SH-SY5Y (cell line): ENCODE measurements around the gene HELZ2.

Experiments used
- GATA2 ChIP-seq: IDR thresholded peaks from 2 replicates; pipeline ENCODE4 v1.6.1; 2011; ENCODE audit warnings: mild to moderate bottlenecking, low read depth, low read length
- GATA3 ChIP-seq: IDR thresholded peaks from 2 replicates; pipeline ENCODE4 v1.6.1; 2011; ENCODE audit warnings: low read depth, mild to moderate bottlenecking, low read length, moderate library complexity

HELZ2 gene

GRCh38 chr20:63534831-63535651 lies 39.0 kb downstream of the HELZ2 start:
- TF ChIP-seq GATA2 (no peak), GATA3 (no peak)

- no peak for TF ChIP-seq GATA2
- TF ChIP-seq GATA3 = no peak
Observed at GRCh38 chr20:63534427-63534830, 39.6 kb downstream of the HELZ2 start.

- TF ChIP-seq GATA2 (no peak), GATA3 (no peak)
Observed at GRCh38 chr20:63533871-63534393, 40.1 kb downstream of the HELZ2 start.

- no peak for TF ChIP-seq GATA2
- TF ChIP-seq GATA3 = no peak
Observed at GRCh38 chr20:63533388-63533787, 40.7 kb downstream of the HELZ2 start.

GRCh38 chr20:63532449-63532971 lies 41.5 kb downstream of the HELZ2 start:
- no peak for TF ChIP-seq GATA3
- no peak for TF ChIP-seq GATA2

GRCh38 chr20:63531686-63532448 lies 42.2 kb downstream of the HELZ2 start:
- TF ChIP-seq GATA3 (no peak), GATA2 (no peak)

- TF ChIP-seq GATA2 (no peak), GATA3 (no peak)
Observed at GRCh38 chr20:63530788-63531160, 43.3 kb downstream of the HELZ2 start.

GRCh38 chr20:63529861-63530787 lies 43.9 kb downstream of the HELZ2 start:
- TF ChIP-seq GATA2 = no peak
- TF ChIP-seq GATA3 = no peak

- TF ChIP-seq GATA3 (no peak), GATA2 (no peak)
Observed at GRCh38 chr20:63529180-63529860, 44.7 kb downstream of the HELZ2 start.

GRCh38 chr20:63527184-63527583 lies 46.9 kb downstream of the HELZ2 start:
- TF ChIP-seq GATA3 = no peak
- no peak for TF ChIP-seq GATA2

GRCh38 chr20:63525971-63526370 lies 48.1 kb downstream of the HELZ2 start:
- no peak for TF ChIP-seq GATA3
- TF ChIP-seq GATA2 = no peak

- TF ChIP-seq GATA2 (no peak), GATA3 (no peak)
Observed at GRCh38 chr20:63525185-63525584, 48.9 kb downstream of the HELZ2 start.
